Trophoblast cell (in vitro differentiated cells and primary cell): Measurements from ENCODE around the gene TECTA.

ENCODE experiments used
- DNase-seq, 2 donors: peaks; one replicate each; pipeline ENCODE4 v3.0.0-alpha.2; 2016
- H2AFZ ChIP-seq: 2 replicates; pipeline ENCODE4 v1.6.1; 2013; ENCODE audit warnings: low read length, moderate library complexity, mild to moderate bottlenecking; ENCODE audit not compliant: insufficient read depth, poor library complexity
- H2AK5ac ChIP-seq: 2 replicates; pipeline ENCODE4 v1.6.1; 2013; ENCODE audit warnings: mild to moderate bottlenecking, low read length
- H2BK120ac ChIP-seq: 2 replicates; pipeline ENCODE4 v1.6.1; 2013; ENCODE audit warnings: low read length, mild to moderate bottlenecking, moderate library complexity; ENCODE audit not compliant: insufficient read depth, poor library complexity
- H2BK12ac ChIP-seq: 2 replicates; pipeline ENCODE4 v1.6.1; 2013; ENCODE audit warnings: mild to moderate bottlenecking, low read length, moderate library complexity
- H2BK5ac ChIP-seq: 2 replicates; pipeline ENCODE4 v1.6.1; 2013; ENCODE audit warnings: low read length, low read depth, moderate library complexity, mild to moderate bottlenecking; ENCODE audit not compliant: poor library complexity
- H3K14ac ChIP-seq: 2 replicates; pipeline ENCODE4 v1.6.1; 2013; ENCODE audit warnings: mild to moderate bottlenecking, low read length
- H3K18ac ChIP-seq: 2 replicates; pipeline ENCODE4 v1.6.1; 2013; ENCODE audit warnings: mild to moderate bottlenecking, low read length
- H3K23ac ChIP-seq: 2 replicates; pipeline ENCODE4 v1.6.1; 2013; ENCODE audit warnings: low read length
- H3K27ac ChIP-seq: 2 replicates; pipeline ENCODE4 v1.5.1; 2013; ENCODE audit warnings: low read depth, mild to moderate bottlenecking, inconsistent platforms, low read length, moderate library complexity
- H3K27me3 ChIP-seq: 2 replicates; pipeline ENCODE4 v1.6.1; 2013; ENCODE audit warnings: inconsistent platforms, mild to moderate bottlenecking, low read length, moderate library complexity; ENCODE audit not compliant: insufficient read depth
- H3K36me3 ChIP-seq, 2 experiments: 1 replicate in 1 of 2; 2 replicates in 1 of 2; pipeline ENCODE4 v1.6.1; 2013; ENCODE audit warnings: low read length in 2 of 2, mild to moderate bottlenecking in 2 of 2, moderate library complexity in 1 of 2; ENCODE audit not compliant: insufficient read depth in 2 of 2, control insufficient read depth in 1 of 2
- H3K4ac ChIP-seq: 2 replicates; pipeline ENCODE4 v1.6.1; 2013; ENCODE audit warnings: low read depth, mild to moderate bottlenecking, low read length, moderate library complexity
- H3K4me1 ChIP-seq, 2 experiments: 1 replicate in 1 of 2; 2 replicates in 1 of 2; pipeline ENCODE4 v1.6.1; 2013; ENCODE audit warnings: low read length in 2 of 2, mild to moderate bottlenecking in 2 of 2, moderate library complexity in 1 of 2; ENCODE audit not compliant: insufficient read depth in 2 of 2, control insufficient read depth in 1 of 2
- H3K4me2 ChIP-seq: 2 replicates; pipeline ENCODE4 v1.6.1; 2013; ENCODE audit warnings: inconsistent platforms, mild to moderate bottlenecking, low read length, moderate library complexity
- H3K4me3 ChIP-seq: 2 replicates; pipeline ENCODE4 v1.5.1; 2013; ENCODE audit warnings: mild to moderate bottlenecking, low read depth, low read length, inconsistent platforms
- H3K79me1 ChIP-seq: one replicate; pipeline ENCODE4 v1.6.1; 2013; ENCODE audit warnings: low read length
- H3K79me2 ChIP-seq: 2 replicates; pipeline ENCODE4 v1.6.1; 2013; ENCODE audit warnings: low read length, mild to moderate bottlenecking; ENCODE audit not compliant: control insufficient read depth, insufficient read depth, poor library complexity
- H3K9ac ChIP-seq: 2 replicates; pipeline ENCODE4 v1.6.1; 2013; ENCODE audit warnings: mild to moderate bottlenecking, low read length
- H3K9me3 ChIP-seq: 2 replicates; pipeline ENCODE4 v1.6.1; 2013; ENCODE audit warnings: low read depth, mild to moderate bottlenecking, control low read depth, inconsistent platforms, low read length; ENCODE audit not compliant: insufficient read depth
- H4K12ac ChIP-seq: 2 replicates; pipeline ENCODE4 v1.6.1; 2013; ENCODE audit warnings: low read depth, mild to moderate bottlenecking, low read length, moderate library complexity
- H4K8ac ChIP-seq: 2 replicates; pipeline ENCODE4 v1.6.1; 2013; ENCODE audit warnings: low read depth, mild to moderate bottlenecking, low read length, moderate library complexity
- H4K91ac ChIP-seq: one replicate; pipeline ENCODE4 v1.6.1; 2013; ENCODE audit warnings: low read depth, mild to moderate bottlenecking, low read length, moderate library complexity
- WGBS: extraction: QIAGEN DNeasy Blood & Tissue Kit; methylation state at CpG from one replicate; pipeline ENCODE4 v1.1.7; 2013; ENCODE audit warnings: missing lambda C conversion rate; ENCODE audit not compliant: insufficient read length, insufficient coverage; ENCODE audit errors: extremely low coverage; 5-methylcytosine and 5-hydroxymethylcytosine counted together

TECTA gene

GRCh38 chr11:121199516-121199915, 98.5 kb downstream of the TECTA start:
- H4K91ac ChIP-seq = no peak overlapping the region
- H3K79me1 ChIP-seq = peaks cover 7% of the 10 kb centered on the region
- H4K8ac ChIP-seq = no peak overlapping the region
- H3K14ac ChIP-seq = no peak overlapping the region
- H3K23ac ChIP-seq = no peak overlapping the region
- no peak overlapping the region for H2BK5ac ChIP-seq
- no peak overlapping the region for H3K4me3 ChIP-seq
- H3K27ac ChIP-seq = no peak overlapping the region
- no peak overlapping the region for H3K18ac ChIP-seq
- no peaks in the 10 kb centered on the region for H3K9me3 ChIP-seq
- no peak overlapping the region for H3K9ac ChIP-seq
- no peak for DNase-seq
- H3K79me2 ChIP-seq = no peaks in the 10 kb centered on the region
- H3K4me1 ChIP-seq = peaks cover 0 to 2% of the 10 kb centered on the region in 2 experiments
- H2AFZ ChIP-seq = no peak overlapping the region
- H3K4ac ChIP-seq = no peak overlapping the region
- H2BK12ac ChIP-seq = no peak overlapping the region
- no peaks in the 10 kb centered on the region for H3K27me3 ChIP-seq
- H2BK120ac ChIP-seq = no peak overlapping the region
- H3K36me3 ChIP-seq = no peaks in the 10 kb centered on the region
- H3K4me2 ChIP-seq = no peak overlapping the region
- no peak overlapping the region for H2AK5ac ChIP-seq
- H4K12ac ChIP-seq = no peak overlapping the region
- WGBS = no CpG with 5 or more reads among the region's 3 CpGs

DNA sequence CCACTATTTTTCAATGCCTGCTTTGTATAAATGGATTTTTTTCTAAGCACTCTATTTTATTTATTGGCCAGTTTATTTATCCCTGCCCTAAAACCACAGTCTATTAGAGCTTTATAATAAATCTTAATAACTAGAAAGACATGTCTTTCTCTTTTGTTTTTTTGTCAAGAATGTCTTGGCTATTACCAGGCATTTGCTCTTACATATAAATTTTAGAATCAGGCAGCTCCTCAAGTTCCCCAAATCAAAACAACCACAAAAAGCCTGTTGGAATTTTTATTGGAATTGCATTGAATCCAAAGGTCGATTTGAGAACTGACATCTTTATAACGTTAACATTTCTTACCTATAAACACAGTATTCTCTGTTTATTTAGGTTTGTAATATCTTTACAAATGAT, 105.8 kb downstream of the TECTA start:
- DNase-seq = no peak
- Histone ChIP-seq H2AFZ (no peak overlapping the region), H3K36me3 (no peaks in the 10 kb centered on the region), H3K79me1 (no peaks in the 10 kb centered on the region), H2BK5ac (no peak overlapping the region), H3K27me3 (no peaks in the 10 kb centered on the region), H3K4me3 (no peak overlapping the region), H3K14ac (no peak overlapping the region), H3K79me2 (no peaks in the 10 kb centered on the region), H3K4me2 (no peak overlapping the region), H3K23ac (no peak overlapping the region), H4K8ac (no peak overlapping the region), H4K91ac (no peak overlapping the region), H3K9ac (no peak overlapping the region), H2BK120ac (no peak overlapping the region), H4K12ac (no peak overlapping the region), H2AK5ac (no peak overlapping the region), H3K4ac (no peak overlapping the region), H3K4me1 (no peaks in the 10 kb centered on the region), H3K18ac (no peak overlapping the region), H3K27ac (no peak overlapping the region), H3K9me3 (no peaks in the 10 kb centered on the region), H2BK12ac (no peak overlapping the region)
- WGBS = no CpG with 5 or more reads among the region's 2 CpGs

DNA sequence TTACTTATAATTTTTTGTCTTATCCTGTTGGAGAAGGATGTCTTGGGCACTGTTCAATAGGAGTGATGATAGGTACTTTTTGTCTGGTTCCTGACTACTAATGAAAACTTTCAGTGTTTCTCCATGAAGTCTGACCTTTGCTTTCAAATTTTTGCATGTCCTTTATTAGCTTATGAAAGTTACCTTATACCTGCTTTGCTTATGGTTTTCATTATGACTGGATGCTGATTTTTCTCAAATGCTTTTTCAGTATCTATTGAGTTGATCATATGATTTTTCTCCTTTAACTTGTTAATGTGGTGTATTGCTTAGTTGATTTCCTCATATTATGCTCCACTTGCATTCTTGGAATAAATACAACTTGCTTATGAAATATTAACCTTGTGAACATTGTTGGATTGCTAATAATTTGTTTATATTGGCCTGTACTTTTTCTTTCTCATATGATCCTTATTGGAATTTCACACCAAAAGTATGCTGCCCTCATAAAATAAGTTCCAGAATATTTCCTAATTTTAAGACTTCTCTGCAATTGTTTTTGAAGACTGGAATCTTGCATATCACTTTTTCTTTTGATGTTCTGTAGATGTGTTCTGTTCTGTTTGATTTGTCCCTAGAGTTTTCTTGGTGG, 106.6 kb downstream of the TECTA start:
- Histone ChIP-seq H3K23ac (no peak overlapping the region), H2BK5ac (no peak overlapping the region), H3K4ac (no peak overlapping the region), H3K4me2 (no peak overlapping the region), H3K18ac (no peak overlapping the region), H3K9me3 (no peaks in the 10 kb centered on the region), H3K27me3 (no peaks in the 10 kb centered on the region), H3K4me3 (no peak overlapping the region), H3K79me2 (no peaks in the 10 kb centered on the region), H2BK12ac (no peak overlapping the region), H4K91ac (no peak overlapping the region), H2AK5ac (no peak overlapping the region), H3K14ac (no peak overlapping the region), H2AFZ (no peak overlapping the region), H3K27ac (no peak overlapping the region), H3K36me3 (no peaks in the 10 kb centered on the region), H3K9ac (no peak overlapping the region), H2BK120ac (no peak overlapping the region), H4K12ac (no peak overlapping the region), H3K79me1 (no peaks in the 10 kb centered on the region), H4K8ac (no peak overlapping the region), H3K4me1 (no peaks in the 10 kb centered on the region)
- DNase-seq = no peak

DNA sequence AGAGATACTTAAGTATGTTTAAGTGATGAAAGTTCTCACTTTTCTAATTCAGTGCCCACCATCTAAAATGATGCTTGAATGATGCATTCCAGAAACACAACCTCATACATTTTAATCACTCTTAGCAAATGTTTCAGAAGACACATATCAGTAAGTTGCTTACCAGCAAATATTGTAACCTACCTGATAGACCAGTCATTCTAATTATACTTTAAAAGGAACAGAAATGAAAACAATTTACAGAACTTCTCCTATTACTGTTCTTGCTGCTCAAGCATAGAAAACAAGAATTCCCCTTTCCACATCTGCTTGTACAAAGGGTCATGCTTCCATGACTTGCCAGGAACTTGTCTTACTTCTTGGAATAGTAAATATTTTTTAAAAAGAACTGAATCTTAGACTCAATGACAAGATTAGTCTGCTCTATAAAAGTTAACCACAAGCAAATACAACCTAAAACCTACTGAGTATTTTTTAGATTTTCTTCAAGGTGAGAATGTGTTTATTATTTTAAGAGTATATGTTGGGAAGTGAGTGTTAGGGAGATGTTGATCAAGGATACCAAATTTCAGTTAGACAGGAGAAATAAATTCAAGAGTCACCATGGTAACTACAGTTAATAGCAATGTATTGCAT, 109.5 kb downstream of the TECTA start:
- H4K91ac ChIP-seq = no peak overlapping the region
- no peak overlapping the region for H3K9ac ChIP-seq
- H2BK120ac ChIP-seq = no peak overlapping the region
- DNase-seq = peak in 1 of 2 donors; percentile 36
- no peak overlapping the region for H2BK5ac ChIP-seq
- no peaks in the 10 kb centered on the region for H3K36me3 ChIP-seq
- no peak overlapping the region for H3K14ac ChIP-seq
- no peak overlapping the region for H3K4me3 ChIP-seq
- H3K18ac ChIP-seq = no peak overlapping the region
- H3K4me2 ChIP-seq = no peak overlapping the region
- H2BK12ac ChIP-seq = no peak overlapping the region
- H3K23ac ChIP-seq = no peak overlapping the region
- no peaks in the 10 kb centered on the region for H3K9me3 ChIP-seq
- H3K27ac ChIP-seq = no peak overlapping the region
- H2AK5ac ChIP-seq = no peak overlapping the region
- no peak overlapping the region for H2AFZ ChIP-seq
- no peaks in the 10 kb centered on the region for H3K27me3 ChIP-seq
- H3K4me1 ChIP-seq = no peaks in the 10 kb centered on the region
- H4K8ac ChIP-seq = no peak overlapping the region
- H3K79me1 ChIP-seq = no peaks in the 10 kb centered on the region
- no peak overlapping the region for H4K12ac ChIP-seq
- no peaks in the 10 kb centered on the region for H3K79me2 ChIP-seq
- H3K4ac ChIP-seq = no peak overlapping the region
